NCI-H187 treated with DMSO at 0.1 percent for 48 hours (cell line): Measurements from ENCODE around the gene UMPS.

Experiments used
- DNase-seq: peaks from one replicate; lab custom pipeline; 2025; lab: John Stamatoyannopoulos, UW

Gene UMPS

GRCh38 chr3:124763644-124764358 lies 33.5 kb downstream of the UMPS start:
- DNase-seq = no peak

- DNase-seq = no peak
Measured at GRCh38 chr3:124764746-124765145, 34.5 kb downstream of the UMPS start.

DNA sequence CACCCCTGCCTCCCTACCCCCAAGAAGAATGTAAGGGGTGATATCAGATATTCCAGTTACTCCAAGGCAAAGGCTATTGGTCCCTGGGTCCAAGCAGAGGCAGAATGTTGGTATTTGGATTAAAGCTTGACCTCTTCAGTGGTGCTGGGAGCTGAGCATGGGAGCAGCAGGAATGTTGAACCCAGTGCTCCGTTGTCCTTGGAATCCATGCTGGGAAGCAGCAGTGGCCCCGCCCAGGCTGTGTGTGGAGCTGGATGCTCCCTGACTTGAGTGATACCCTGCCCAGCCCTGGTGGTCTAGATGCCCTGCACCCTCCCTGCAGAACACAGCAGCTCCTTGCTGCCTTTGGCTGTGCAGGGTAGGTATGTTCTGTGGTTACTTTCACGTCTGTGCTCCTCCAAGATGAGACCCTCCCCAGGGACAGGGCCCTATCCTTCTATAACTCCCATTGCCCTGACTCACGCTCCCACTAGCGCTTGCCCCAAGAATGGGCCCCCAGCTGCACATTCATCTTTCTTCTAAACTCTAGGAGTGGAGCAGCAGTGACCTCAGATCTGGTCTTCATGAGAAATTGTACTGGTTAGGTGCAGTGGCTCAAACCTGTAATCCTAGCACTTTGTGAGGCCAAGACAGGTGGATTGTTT lies 35.1 kb downstream of the UMPS start:
- DNase-seq = no peak

DNA sequence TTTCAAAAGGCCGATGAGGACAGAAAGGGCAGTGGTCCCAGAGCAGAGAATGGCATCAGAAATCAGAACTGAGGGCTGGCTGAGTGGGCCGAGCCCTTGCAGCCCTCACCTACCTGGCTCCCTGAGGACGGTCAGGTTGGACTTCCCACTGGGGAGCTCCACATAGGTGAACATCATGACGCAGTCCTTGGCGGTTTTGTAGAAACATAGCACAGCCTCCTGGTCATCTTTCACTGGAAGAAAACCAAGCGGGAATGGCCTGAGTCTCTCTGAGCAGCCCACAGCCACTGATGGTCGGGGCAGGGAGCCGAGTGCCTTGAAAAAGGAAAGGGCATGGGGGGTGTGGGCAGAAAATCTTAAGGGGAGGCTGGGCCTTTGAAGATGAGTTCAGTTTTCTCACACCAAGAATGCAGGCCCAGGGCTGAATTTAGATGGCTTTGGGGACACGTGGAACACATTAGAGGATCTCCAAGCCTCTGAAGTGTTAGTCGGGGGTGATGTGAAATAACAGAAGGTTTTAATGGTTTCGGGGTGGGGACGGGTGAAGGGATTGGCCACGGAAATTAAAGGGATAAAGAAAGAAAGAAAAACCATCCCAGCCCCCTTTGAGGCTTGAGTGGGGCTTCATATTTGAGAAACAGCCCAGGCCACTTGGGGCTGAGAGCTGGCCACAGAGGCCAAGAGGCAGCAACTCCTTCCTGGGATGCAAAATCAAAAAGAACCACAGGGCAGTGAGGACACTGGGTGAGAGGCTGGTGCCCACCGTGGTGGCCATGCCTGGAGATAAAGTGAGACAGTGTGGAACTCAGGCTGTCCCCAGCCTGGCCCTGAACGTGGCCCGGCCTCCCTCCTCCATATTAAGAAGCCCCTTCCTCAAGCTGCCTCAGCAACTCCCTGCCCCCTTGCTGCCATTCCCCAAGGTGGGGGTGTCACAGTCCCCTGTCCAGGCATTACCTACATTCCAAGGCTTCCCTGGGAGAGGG lies 36.2 kb downstream of the UMPS start:
- DNase-seq = no peak

GRCh38 chr3:124767264-124767663 lies 37.0 kb downstream of the UMPS start:
- no peak for DNase-seq

- no peak for DNase-seq
Measured at GRCh38 chr3:124767691-124768090, 37.4 kb downstream of the UMPS start.

DNA sequence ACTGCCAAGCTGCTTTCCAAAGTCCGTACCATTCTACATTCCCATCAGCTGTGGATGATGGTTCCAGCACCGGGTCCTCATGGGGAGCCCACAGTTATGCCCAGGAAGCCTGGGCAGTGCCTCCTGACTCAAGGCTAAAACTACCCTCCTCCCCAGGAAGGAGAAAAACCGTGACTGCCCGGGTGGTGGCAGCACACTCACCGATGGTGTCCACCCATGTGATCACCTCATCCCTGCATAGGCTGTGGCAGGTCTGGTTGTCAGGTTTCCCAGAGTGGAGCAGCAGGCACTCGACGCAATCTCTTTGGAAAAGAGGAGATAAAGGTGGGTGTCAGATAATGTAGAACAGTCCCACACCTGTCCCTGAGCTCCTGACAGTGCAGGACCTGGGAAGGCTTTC lies 38.6 kb downstream of the UMPS start:
- no peak for DNase-seq

GRCh38 chr3:124769462-124769861 lies 39.2 kb downstream of the UMPS start:
- no peak for DNase-seq

GRCh38 chr3:124770336-124771082 lies 40.3 kb downstream of the UMPS start:
- DNase-seq = peak; percentile 3

- DNase-seq = no peak
Measured at GRCh38 chr3:124771083-124771445, 40.8 kb downstream of the UMPS start.

GRCh38 chr3:124772081-124772831 lies 42.0 kb downstream of the UMPS start:
- DNase-seq = no peak

- DNase-seq = no peak
Measured at GRCh38 chr3:124773351-124774326, 43.4 kb downstream of the UMPS start.

GRCh38 chr3:124774327-124774718 lies 44.1 kb downstream of the UMPS start:
- no peak for DNase-seq

DNA sequence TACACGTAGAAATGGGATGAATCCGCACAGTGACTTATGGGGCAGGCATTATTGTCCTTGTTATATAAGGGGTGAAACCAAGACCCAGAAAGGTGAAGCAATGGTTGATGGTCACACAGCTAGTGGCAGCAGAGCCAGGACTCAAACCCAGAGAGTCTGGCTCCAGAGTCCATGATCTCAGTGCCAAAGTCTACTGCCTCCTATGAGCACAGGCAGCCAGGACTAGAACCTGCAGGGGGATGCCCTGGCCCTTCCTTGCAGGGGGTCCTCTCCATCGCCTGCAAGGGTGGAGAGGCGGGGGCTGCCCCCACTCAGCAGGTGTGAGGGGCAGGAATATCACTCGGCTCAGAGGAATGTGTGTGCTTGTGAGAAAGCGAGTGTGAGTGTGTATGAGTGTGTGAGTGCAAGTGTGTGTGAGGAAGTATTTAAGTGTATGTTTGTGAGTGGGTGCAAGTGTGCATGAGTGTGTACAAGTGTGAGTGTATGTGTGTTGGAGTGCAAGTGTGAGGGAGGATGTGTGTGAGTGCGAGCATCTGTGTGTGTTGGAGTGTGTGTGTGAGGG lies 44.7 kb downstream of the UMPS start:
- no peak for DNase-seq

GRCh38 chr3:124775877-124776276 lies 45.6 kb downstream of the UMPS start:
- DNase-seq = no peak

DNA sequence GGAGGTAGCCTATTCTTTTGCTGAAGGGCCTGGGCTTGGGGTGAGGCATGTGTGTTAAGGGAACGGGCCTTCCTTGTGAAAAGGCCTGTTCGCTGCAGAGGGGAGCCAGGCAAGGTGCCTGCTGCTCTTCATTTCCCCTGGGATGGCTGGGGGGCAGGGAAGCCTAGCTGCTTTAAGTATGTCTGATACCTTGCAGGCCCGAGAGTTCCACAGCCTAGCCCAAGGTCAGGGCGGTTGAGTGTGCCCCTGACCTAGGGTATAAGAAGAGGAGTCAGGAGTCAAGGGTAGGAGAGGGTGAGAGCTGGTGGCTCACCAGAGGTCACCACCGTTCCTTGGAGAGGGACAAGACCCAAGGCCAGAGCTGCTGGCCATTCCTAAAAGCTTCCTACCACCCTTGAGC lies 46.6 kb downstream of the UMPS start:
- no peak for DNase-seq

DNA sequence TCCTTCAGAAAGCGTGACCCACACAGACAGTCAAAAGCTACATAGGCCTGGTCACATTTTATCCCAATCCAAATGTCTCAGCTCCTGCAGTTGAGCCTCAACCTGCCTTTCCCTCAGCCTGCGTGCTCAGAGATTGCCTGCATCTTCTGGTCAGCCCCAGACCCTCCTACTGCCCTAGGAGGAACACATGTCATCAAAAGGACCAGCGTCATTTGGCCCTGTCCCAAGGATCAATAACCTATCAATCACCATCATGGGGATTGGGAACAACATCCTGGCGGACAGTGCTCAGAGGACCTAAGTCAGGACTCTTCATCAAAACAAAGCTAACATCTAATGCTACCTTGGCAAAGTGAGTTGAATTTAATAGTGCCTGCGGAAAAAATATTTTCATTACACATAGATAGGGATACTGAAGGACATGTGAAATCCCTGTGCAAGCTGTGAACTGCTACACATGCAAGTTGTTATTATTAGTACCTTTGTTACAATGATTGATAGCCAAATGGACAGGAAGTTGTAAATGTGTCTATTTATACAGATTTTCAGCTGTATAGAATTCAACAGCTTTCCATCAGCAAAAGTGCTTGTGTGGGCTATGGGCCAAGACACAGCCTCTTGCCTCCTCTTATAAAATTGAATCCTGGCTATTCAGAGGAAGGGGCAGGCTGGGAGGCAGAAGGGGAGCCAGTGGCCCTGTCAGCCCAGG lies 47.7 kb downstream of the UMPS start:
- DNase-seq = no peak

- no peak for DNase-seq
Measured at GRCh38 chr3:124779116-124779515, 48.9 kb downstream of the UMPS start.

- no peak for DNase-seq
Measured at GRCh38 chr3:124779751-124780191, 49.5 kb downstream of the UMPS start.
